AG09309 (cell line): Measurements from ENCODE around the gene GAB1.
A peak's percentile ranks its signal among the peaks of the same experiment; 100 is the strongest.

Experiments
- DNase-seq: peaks from one replicate; pipeline ENCODE4 v3.0.0-alpha.2; 2010; ENCODE audit warnings: low read depth
- H3K4me3 ChIP-seq: 2 replicates; pipeline ENCODE4 v1.5.1; 2011; ENCODE audit warnings: mild to moderate bottlenecking, low read depth, low read length, moderate library complexity; ENCODE audit not compliant: control insufficient read depth
- CTCF ChIP-seq: IDR thresholded peaks from 2 replicates; pipeline ENCODE4 v1.5.1; 2011; ENCODE audit warnings: mild to moderate bottlenecking, low read depth, low read length, inconsistent platforms; ENCODE audit not compliant: insufficient read depth, control insufficient read depth; ENCODE audit errors: missing control alignments

Gene GAB1

GRCh38 chr4:143477487-143477886, 140.8 kb downstream of the GAB1 start:
- no peak for DNase-seq
- no peak overlapping the region for H3K4me3 ChIP-seq
- no peak for TF ChIP-seq CTCF

GRCh38 chr4:143481361-143481760, 144.7 kb downstream of the GAB1 start:
- no peak for DNase-seq
- no peak overlapping the region for H3K4me3 ChIP-seq
- TF ChIP-seq CTCF, result no peak

GRCh38 chr4:143482840-143483239, 146.2 kb downstream of the GAB1 start:
- TF ChIP-seq CTCF, result peak; percentile 65
- DNase-seq, result peak; percentile 20
- no peak overlapping the region for H3K4me3 ChIP-seq

GRCh38 chr4:143486314-143486713, 149.6 kb downstream of the GAB1 start:
- DNase-seq, result no peak
- no peak overlapping the region for H3K4me3 ChIP-seq
- TF ChIP-seq CTCF, result no peak

GRCh38 chr4:143488687-143489086, 152.0 kb downstream of the GAB1 start:
- no peak for TF ChIP-seq CTCF
- no peak overlapping the region for H3K4me3 ChIP-seq
- no peak for DNase-seq

- no peak for TF ChIP-seq CTCF
Observed at GRCh38 chr4:143489106-143489505, 152.4 kb downstream of the GAB1 start.

GRCh38 chr4:143498021-143498420, 161.3 kb downstream of the GAB1 start:
- no peak for TF ChIP-seq CTCF
- H3K4me3 ChIP-seq, result no peak overlapping the region
- DNase-seq, result no peak

More at GRCh38 chr4:143489106-143489505, 152.4 kb downstream of the GAB1 start:
- no peak overlapping the region for H3K4me3 ChIP-seq
- DNase-seq, result no peak
